Tibial nerve (tissue), 4 donors: ENCODE measurements around the gene PARP15. TPM values are rescaled to one million over a fixed set of nuclear protein-coding genes. Genes with fewer than 3 reads are reported as not detected.

ENCODE experiments used
- DNase-seq, 2 donors: peaks; one replicate each; pipeline ENCODE4 v3.0.0-alpha.2; 2019; ENCODE audit warnings: low spot score in 2 of 2
- H3K27ac ChIP-seq, 4 donors: fragments of 200-600 bp; sonication (generic) in 3 of 4; one replicate each; pipeline ENCODE4 v1.5.1; 2017 to 2019; ENCODE audit warnings: mild to moderate bottlenecking in 1 of 4
- H3K27me3 ChIP-seq, 2 donors: fragments of 200-600 bp; sonication (generic) in 1 of 2; one replicate each; pipeline versions ENCODE4 v1.5.1 to v1.6.0; 2017 to 2019
- H3K36me3 ChIP-seq, 3 donors: fragments of 200-600 bp; sonication (generic); one replicate each; pipeline ENCODE4 v1.5.1; 2018 to 2019
- H3K4me1 ChIP-seq, 4 donors: fragments of 200-600 bp; sonication (generic) in 3 of 4; one replicate each; pipeline ENCODE4 v1.5.1; 2017 to 2019
- H3K4me3 ChIP-seq, 4 donors: fragments of 200-600 bp; sonication (generic) in 3 of 4; one replicate each; pipeline ENCODE4 v1.5.1; 2017 to 2019; ENCODE audit warnings: mild to moderate bottlenecking in 1 of 4, moderate library complexity in 1 of 4
- H3K9me3 ChIP-seq, 4 donors: fragments of 200-600 bp; sonication (generic) in 3 of 4; one replicate each; pipeline ENCODE4 v1.5.1; 2017 to 2019
- CTCF ChIP-seq, 5 experiments: fragments of 200-600 bp in 3 of 5; fragments of 450-650 bp in 2 of 5; sonication (generic) in 3 of 5; IDR thresholded peaks; one replicate each; pipeline ENCODE4 v1.5.1; 2016 to 2019; ENCODE audit warnings: antibody characterized with exemption in 5 of 5, mild to moderate bottlenecking in 3 of 5, moderate library complexity in 2 of 5
- EP300 ChIP-seq, 2 donors: sonication (generic); formaldehyde crosslinking; IDR thresholded peaks; one replicate each; pipeline ENCODE4 v1.6.1; 2017; ENCODE audit warnings: antibody characterized with exemption in 2 of 2, mild to moderate bottlenecking in 1 of 2
- POLR2A ChIP-seq, 2 donors: fragments of 450-650 bp; IDR thresholded peaks; one replicate each; pipeline ENCODE4 v1.6.1; 2017; ENCODE audit warnings: antibody characterized with exemption in 2 of 2, mild to moderate bottlenecking in 2 of 2, moderate library complexity in 2 of 2
- WGBS, 2 donors: methylation state at CpG; one replicate each; pipeline ENCODE4 v1.1.5; 2018; 5-methylcytosine and 5-hydroxymethylcytosine counted together
- total RNA-seq, 4 donors: library from RNA; depleted of rRNA; stranded (reverse); fragments of >200 nt; gene quantifications; one replicate each; pipeline ENCODE4 v1.1.0, GENCODE V29; 2016

PARP15 gene
- total RNA-seq, 4 donors from 2014 or later: 1.2 to 3.6 (median 2.8) TPM

DNA sequence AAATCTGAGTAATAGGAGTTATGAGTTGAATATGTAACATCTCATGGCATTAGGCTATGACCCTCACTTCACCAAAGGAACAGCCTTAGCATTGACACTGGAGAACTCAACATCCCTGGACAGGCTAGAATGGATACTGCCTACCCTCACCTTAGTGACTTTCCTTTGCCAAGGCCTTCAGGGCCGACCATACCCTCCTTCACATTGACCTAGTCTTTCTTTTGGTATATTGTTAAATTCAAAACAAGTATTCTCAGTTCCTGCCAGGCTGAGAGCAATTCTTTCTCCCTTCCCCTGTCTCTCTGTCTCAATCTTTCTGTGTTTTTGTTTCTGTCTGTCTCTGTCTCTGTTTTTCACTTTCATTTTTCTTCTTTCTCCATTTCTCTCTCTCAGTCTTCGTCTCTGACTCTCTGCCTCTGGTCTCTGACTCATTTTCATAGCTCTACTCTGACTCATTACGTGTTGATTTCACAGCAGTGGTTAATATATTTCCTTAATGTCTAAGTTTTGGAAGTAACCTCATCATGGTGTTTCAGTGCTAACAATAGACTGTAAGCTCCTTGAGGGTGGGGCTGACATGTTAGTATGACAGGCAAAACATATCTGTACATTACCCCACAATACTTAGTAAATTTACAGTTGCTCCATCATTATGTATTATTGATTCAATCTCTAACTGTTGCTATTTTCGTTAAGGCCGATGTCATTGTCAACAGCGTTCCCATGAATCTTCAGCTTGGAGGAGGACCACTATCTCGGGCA, 32.5 kb downstream of the PARP15 start:
- Histone ChIP-seq H3K27me3 (no peaks in the 10 kb centered on the region), H3K36me3 (no peaks in the 10 kb centered on the region), H3K4me1 (no peaks in the 10 kb centered on the region), H3K9me3 (no peaks in the 10 kb centered on the region), H3K27ac (no peak overlapping the region), H3K4me3 (no peak overlapping the region)
- 76 to 78% methylated on average over 7 of the region's 7 CpGs for WGBS, 2 donors
- DNase-seq: no peak
- TF ChIP-seq POLR2A (IDR thresholded peaks at IDR 0.05) (no peak), CTCF (IDR thresholded peaks at IDR 0.05) (no peak), EP300 (IDR thresholded peaks at IDR 0.05) (no peak)

DNA sequence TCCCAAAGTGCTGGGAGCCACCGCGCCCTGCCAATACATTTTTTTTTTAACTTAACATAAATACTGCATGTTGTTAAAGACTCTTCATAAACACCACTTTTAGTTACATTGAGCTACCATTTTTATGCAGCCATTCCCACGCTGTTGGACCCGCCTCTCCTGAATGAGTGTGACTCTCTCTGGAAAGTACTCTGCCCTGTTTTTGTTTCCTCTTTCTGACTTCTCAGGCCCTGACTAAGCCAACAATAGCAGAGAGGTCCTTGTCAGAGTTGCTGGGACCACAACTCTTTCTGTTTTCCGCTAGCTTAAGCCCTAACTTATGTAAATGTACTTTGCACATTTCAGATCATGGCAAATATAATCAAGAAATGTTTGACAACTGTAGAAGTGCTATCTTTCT, 35.2 kb downstream of the PARP15 start:
- WGBS, 2 donors: 90 to 92% methylated on average over 5 of the region's 5 CpGs
- Histone ChIP-seq H3K27me3 (no peaks in the 10 kb centered on the region), H3K9me3 (no peaks in the 10 kb centered on the region), H3K4me1 (no peaks in the 10 kb centered on the region), H3K4me3 (no peak overlapping the region), H3K36me3 (no peaks in the 10 kb centered on the region), H3K27ac (no peak overlapping the region)
- TF ChIP-seq CTCF (IDR thresholded peaks at IDR 0.05): no peak
- TF ChIP-seq EP300 (IDR thresholded peaks at IDR 0.05): no peak
- TF ChIP-seq POLR2A (IDR thresholded peaks at IDR 0.05): no peak
- no peak for DNase-seq

- no peak overlapping the region for H3K27ac ChIP-seq
- WGBS, 2 donors: 28 to 43% methylated on average over 3 of the region's 3 CpGs
- no peak for TF ChIP-seq POLR2A (IDR thresholded peaks at IDR 0.05)
- no peaks in the 10 kb centered on the region for H3K4me1 ChIP-seq
- H3K9me3 ChIP-seq: no peaks in the 10 kb centered on the region
- H3K36me3 ChIP-seq: no peaks in the 10 kb centered on the region
- no peak for DNase-seq
- H3K4me3 ChIP-seq: no peak overlapping the region
- H3K27me3 ChIP-seq: no peaks in the 10 kb centered on the region
These were observed 37.9 kb downstream of the PARP15 start for GRCh38 chr3:122615303-122615702.

DNA sequence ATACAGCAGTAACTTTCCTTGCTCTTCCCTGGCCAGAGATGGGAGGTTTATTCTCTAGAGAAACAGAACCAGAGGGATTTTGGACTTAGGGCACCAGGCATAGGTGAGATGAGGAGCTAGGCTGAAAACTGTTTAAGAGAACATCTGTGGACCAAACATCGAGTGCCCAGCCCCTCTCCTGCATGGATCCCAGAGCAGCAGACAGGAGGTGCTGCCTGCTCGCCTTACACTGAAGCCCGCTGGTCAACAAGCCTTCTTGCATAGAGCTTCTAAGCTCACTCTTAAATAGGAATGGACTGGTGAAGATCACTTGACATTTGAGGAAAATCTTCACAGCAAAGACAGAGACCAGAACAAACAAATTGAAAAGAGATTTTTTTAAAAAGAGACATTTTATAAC, 41.2 kb downstream of the PARP15 start:
- Histone ChIP-seq H3K27me3 (no peaks in the 10 kb centered on the region), H3K4me3 (no peak overlapping the region), H3K27ac (no peak overlapping the region), H3K4me1 (no peaks in the 10 kb centered on the region), H3K36me3 (no peaks in the 10 kb centered on the region), H3K9me3 (no peaks in the 10 kb centered on the region)
- no peak for DNase-seq
- TF ChIP-seq POLR2A (IDR thresholded peaks at IDR 0.05) (no peak), EP300 (IDR thresholded peaks at IDR 0.05) (no peak), CTCF (IDR thresholded peaks at IDR 0.05) (no peak)
- WGBS, 2 donors: 63 to 73% methylated on average over 3 of the region's 3 CpGs

GRCh38 chr3:122619040-122619439, 41.6 kb downstream of the PARP15 start:
- Histone ChIP-seq H3K27me3 (no peaks in the 10 kb centered on the region), H3K4me1 (no peaks in the 10 kb centered on the region), H3K4me3 (no peak overlapping the region), H3K27ac (no peak overlapping the region), H3K36me3 (no peaks in the 10 kb centered on the region), H3K9me3 (no peaks in the 10 kb centered on the region)
- no peak for DNase-seq
- WGBS, 2 donors: 75 to 76% methylated on average over 4 of the region's 4 CpGs
- TF ChIP-seq CTCF (IDR thresholded peaks at IDR 0.05) (no peak), EP300 (IDR thresholded peaks at IDR 0.05) (no peak), POLR2A (IDR thresholded peaks at IDR 0.05) (no peak)
